Smooth muscle cell (in vitro differentiated cells): Measurements from ENCODE around the gene TMEM151B. TPM values are rescaled to one million over a fixed set of nuclear protein-coding genes. Genes with fewer than 3 reads are reported as not detected.
A peak's percentile ranks its signal among the peaks of the same experiment; 100 is the strongest.
"Not testable (repeated sequence)": the region's sequence is repeated elsewhere in the genome, so short reads cannot be mapped to it uniquely, and the experiment has no call there.

Experiments
- DNase-seq: peaks from one replicate; lab custom pipeline; 2025; ENCODE audit not compliant: unreplicated experiment; lab: John Stamatoyannopoulos, UW
- H2AFZ ChIP-seq: fragments of 200-600 bp; sonication (generic); 2 replicates; pipeline ENCODE4 v1.6.0; 2016; ENCODE audit warnings: antibody characterized with exemption, low read depth, mild to moderate bottlenecking
- H3F3A ChIP-seq: fragments of 200-600 bp; sonication (generic); 2 replicates; pipeline ENCODE4 v1.6.0; 2017; ENCODE audit warnings: antibody characterized with exemption, low read depth
- H3K27ac ChIP-seq: fragments of 200-600 bp; sonication (generic); 2 replicates; pipeline ENCODE4 v1.5.1; 2016; ENCODE audit warnings: low read depth, mild to moderate bottlenecking
- H3K27me3 ChIP-seq: fragments of 200-600 bp; sonication (generic); 2 replicates; pipeline ENCODE4 v1.6.1; 2016; ENCODE audit warnings: low read depth, mild to moderate bottlenecking
- H3K36me3 ChIP-seq: fragments of 200-600 bp; sonication (generic); 2 replicates; pipeline ENCODE4 v1.5.1; 2016; ENCODE audit warnings: low read depth
- H3K4me1 ChIP-seq: fragments of 200-600 bp; sonication (generic); 2 replicates; pipeline ENCODE4 v1.5.1; 2016; ENCODE audit warnings: low read depth
- H3K4me2 ChIP-seq: fragments of 200-600 bp; sonication (generic); 2 replicates; pipeline ENCODE4 v1.6.0; 2016; ENCODE audit warnings: mild to moderate bottlenecking
- H3K4me3 ChIP-seq: fragments of 200-600 bp; sonication (generic); 2 replicates; pipeline ENCODE4 v1.5.1; 2016; ENCODE audit warnings: mild to moderate bottlenecking
- H3K79me2 ChIP-seq: fragments of 200-600 bp; sonication (generic); 2 replicates; pipeline ENCODE4 v1.6.0; 2016; ENCODE audit warnings: low read depth, mild to moderate bottlenecking
- H3K9ac ChIP-seq: fragments of 200-600 bp; sonication (generic); 2 replicates; pipeline ENCODE4 v1.6.0; 2016; ENCODE audit warnings: low read depth
- H3K9me3 ChIP-seq: fragments of 200-600 bp; sonication (generic); replicated peaks from 2 replicates; pipeline ENCODE4 v1.5.1; 2016; ENCODE audit warnings: low read depth
- H4K20me1 ChIP-seq: fragments of 200-600 bp; sonication (generic); 2 replicates; pipeline ENCODE4 v1.6.0; 2016; ENCODE audit warnings: low read depth
- WGBS: methylation state at CpG from one replicate; pipeline ENCODE4 v1.1.7; 2016; ENCODE audit warnings: low lambda C conversion rate; 5-methylcytosine and 5-hydroxymethylcytosine counted together
- polyA plus RNA-seq: library from polyadenylated mRNA; unstranded; fragments of >200 nt; fragmentation: Nextera tagmentation; extraction: Ambion mirVana; gene quantifications from 2 replicates; pipeline ENCODE4 v1.2.1, GENCODE V29; 2016
- total RNA-seq: library from RNA; depleted of rRNA; stranded (reverse); fragments of >200 nt; gene quantifications from 2 replicates; pipeline ENCODE4 v1.2.3, GENCODE V29; 2014
- TF ChIP-seq, protein P1 (sequence below): fragments of 200-600 bp; sonication (generic); IDR thresholded peaks from 2 replicates; pipeline ENCODE4 v1.5.1; 2017; ENCODE audit warnings: borderline replicate concordance, mild to moderate bottlenecking, antibody characterized with exemption; ENCODE audit not compliant: insufficient read depth, poor library complexity, severe bottlenecking

TMEM151B gene
- total and polyA plus RNA-seq, 2 experiments from 2014 or later = not detected

DNA sequence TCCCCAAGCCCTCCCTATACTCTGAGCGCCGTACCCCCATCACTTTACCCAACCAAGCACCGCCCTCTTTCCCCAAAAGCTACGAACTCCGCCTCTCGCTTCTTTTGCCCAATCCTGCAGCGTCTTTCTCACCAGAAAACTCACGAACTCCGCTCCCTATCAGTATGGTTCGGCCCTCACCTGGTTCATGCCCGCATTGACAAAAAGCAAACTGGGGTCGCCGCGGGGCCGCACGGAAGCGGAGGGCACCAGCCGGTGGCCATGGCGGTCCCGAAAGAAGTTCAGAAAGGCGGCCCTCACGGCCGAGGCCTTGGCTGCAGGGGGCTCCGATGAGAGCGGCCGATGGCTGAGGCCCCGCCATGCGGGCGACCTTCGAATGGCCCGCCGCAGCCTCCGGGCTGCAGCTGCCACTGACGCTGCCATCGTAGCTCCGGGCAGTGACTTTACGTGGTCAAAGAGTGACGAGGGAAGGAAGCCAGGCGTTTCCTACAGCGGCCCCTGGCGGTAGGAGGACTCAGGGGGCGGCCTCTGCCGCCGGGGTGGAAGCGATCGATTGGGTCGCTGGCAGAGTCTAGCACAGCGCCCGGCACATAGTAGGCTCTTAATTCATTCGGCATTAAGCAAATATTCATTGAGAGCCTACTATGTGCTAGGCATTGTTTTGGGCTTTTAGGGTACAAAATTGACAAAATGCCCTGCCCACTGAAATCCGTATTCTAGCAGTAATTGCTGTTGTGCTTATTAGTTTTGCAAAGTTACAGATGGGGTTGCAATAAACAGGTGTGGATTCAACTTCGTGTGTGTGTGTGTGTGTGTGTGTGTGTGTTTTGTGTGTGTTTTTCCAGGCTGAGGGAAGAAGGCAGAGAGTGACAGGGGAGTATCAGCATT lies 42.9 kb downstream of the TMEM151B start, which contains the start of gene AARS2:
Gene AARS2 (minus strand): TSS at position 447 of the 888 bp plus-strand sequence. CDS start 24 bp downstream, at position 423.
- Histone ChIP-seq H3F3A (no peaks in the 10 kb centered on the region), H3K79me2 (peaks cover 12% of the 10 kb centered on the region), H3K27ac (peak within 1 kb of the TSS; percentile 43), H3K4me1 (peaks cover 5% of the 10 kb centered on the region), H3K9me3 (no peaks in the 10 kb centered on the region), H3K4me3 (peak within 1 kb of the TSS; percentile 97), H3K36me3 (no peaks in the 10 kb centered on the region), H3K27me3 (peaks cover 1% of the 10 kb centered on the region), H3K9ac (peak within 1 kb of the TSS; percentile 87), H4K20me1 (no peaks in the 10 kb centered on the region), H3K4me2 (peak within 1 kb of the TSS; percentile 93), H2AFZ (peak within 1 kb of the TSS; percentile 97)
- TF ChIP-seq, protein P1, sequence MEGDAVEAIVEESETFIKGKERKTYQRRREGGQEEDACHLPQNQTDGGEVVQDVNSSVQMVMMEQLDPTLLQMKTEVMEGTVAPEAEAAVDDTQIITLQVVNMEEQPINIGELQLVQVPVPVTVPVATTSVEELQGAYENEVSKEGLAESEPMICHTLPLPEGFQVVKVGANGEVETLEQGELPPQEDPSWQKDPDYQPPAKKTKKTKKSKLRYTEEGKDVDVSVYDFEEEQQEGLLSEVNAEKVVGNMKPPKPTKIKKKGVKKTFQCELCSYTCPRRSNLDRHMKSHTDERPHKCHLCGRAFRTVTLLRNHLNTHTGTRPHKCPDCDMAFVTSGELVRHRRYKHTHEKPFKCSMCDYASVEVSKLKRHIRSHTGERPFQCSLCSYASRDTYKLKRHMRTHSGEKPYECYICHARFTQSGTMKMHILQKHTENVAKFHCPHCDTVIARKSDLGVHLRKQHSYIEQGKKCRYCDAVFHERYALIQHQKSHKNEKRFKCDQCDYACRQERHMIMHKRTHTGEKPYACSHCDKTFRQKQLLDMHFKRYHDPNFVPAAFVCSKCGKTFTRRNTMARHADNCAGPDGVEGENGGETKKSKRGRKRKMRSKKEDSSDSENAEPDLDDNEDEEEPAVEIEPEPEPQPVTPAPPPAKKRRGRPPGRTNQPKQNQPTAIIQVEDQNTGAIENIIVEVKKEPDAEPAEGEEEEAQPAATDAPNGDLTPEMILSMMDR = peak; percentile 97
- DNase-seq = peak; percentile 34
- 4% methylated on average over 52 of the region's 52 CpGs for WGBS

DNA sequence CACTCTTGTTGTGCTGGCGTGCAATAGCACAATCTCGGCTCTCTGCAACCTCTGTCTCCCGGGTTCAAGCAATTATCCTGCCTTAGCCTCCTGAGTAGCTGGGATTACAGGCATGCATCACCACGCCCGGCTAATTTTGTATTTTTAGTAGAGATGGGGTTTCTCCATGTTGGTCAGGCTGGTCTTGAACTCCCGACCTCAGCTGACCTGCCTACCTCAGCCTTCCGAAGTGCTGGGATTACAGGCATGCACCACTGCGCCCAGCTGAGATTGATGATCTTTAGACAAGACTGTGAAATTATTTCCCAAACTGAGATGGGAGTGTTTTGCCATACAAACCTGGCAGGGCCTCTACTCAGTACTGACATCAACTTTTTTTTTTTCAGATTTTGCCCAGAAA lies 44.4 kb downstream of the TMEM151B start:
- DNase-seq, H3K4me3 ChIP-seq, H3K4me1 ChIP-seq, H3K36me3 ChIP-seq, H3F3A ChIP-seq, H2AFZ ChIP-seq, H3K9ac ChIP-seq, H4K20me1 ChIP-seq, H3K27ac ChIP-seq, H3K4me2 ChIP-seq, H3K9me3 ChIP-seq: not testable (repeated sequence)
- 91% methylated on average over 8 of the region's 8 CpGs for WGBS
- Histone ChIP-seq H3K79me2 (peaks cover 12% of the 10 kb centered on the region), H3K27me3 (peaks cover 16% of the 10 kb centered on the region)

DNA sequence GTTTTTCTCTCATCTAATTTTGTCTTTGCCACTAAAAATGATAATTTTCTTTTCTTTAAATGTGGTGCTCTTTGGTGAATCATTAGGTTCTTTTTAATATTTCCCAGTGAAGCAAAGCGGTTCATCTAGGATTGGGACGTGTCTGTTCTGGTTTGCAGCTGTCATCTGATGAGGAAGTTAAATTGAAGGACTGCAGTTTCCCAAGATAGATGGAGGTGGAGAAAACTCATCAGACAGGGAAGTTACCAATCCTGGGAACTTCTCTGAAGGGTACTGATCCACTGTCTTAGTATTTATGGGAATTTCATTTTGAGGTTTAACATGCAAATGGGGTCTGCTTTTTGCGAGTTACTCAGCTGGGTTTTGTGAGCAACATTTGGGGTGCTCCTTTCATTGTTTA lies 45.3 kb downstream of the TMEM151B start:
- WGBS = 79% methylated on average over 3 of the region's 3 CpGs
- peaks cover 5% of the 10 kb centered on the region for H3K4me1 ChIP-seq
- TF ChIP-seq, protein P1 = no peak

DNA sequence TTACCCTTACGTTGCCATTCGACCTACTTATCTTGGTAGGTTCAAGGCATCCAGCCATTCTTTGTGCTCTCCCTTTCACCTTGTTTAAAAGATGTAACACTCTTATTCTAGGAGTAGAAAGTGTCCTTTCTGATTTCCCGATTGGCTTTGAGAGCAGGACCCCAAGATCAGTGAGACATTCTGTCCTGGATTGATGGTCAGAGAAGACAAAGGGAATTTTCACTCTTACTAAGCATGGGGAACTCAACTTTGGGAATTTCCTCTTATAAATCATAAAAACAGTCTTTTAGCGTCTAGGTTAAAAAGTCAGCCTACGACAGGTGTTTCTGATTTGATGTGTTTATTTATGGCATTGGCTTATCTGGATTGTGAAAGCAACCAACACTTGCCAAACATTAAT lies 45.7 kb downstream of the TMEM151B start:
- no peak for DNase-seq
- H3K4me2 ChIP-seq = no peak overlapping the region
- H2AFZ ChIP-seq = no peak overlapping the region
- H3K4me1 ChIP-seq = peaks cover 5% of the 10 kb centered on the region
- H4K20me1 ChIP-seq = no peaks in the 10 kb centered on the region
- no peak overlapping the region for H3K9ac ChIP-seq
- no peak overlapping the region for H3K4me3 ChIP-seq
- H3K27ac ChIP-seq = no peak overlapping the region
- H3F3A ChIP-seq = no peaks in the 10 kb centered on the region
- H3K36me3 ChIP-seq = no peaks in the 10 kb centered on the region
- no peaks in the 10 kb centered on the region for H3K9me3 ChIP-seq
- TF ChIP-seq, protein P1 = no peak
- H3K27me3 ChIP-seq = peaks cover 25% of the 10 kb centered on the region
- 86% methylated on average over 5 of the region's 5 CpGs for WGBS
- H3K79me2 ChIP-seq = peaks cover 12% of the 10 kb centered on the region

More for the DNA sequence above, 45.3 kb downstream of the TMEM151B start:
- Histone ChIP-seq H4K20me1 (no peaks in the 10 kb centered on the region), H3F3A (no peaks in the 10 kb centered on the region), H3K79me2 (peaks cover 12% of the 10 kb centered on the region), H2AFZ (no peak overlapping the region), H3K9me3 (no peaks in the 10 kb centered on the region), H3K27ac (no peak overlapping the region), H3K27me3 (peaks cover 20% of the 10 kb centered on the region), H3K36me3 (no peaks in the 10 kb centered on the region), H3K9ac (no peak overlapping the region), H3K4me2 (no peak overlapping the region), H3K4me3 (no peak overlapping the region)
- no peak for DNase-seq
